Mammary epithelial cell (primary cell): Measurements from ENCODE around the gene OMD.

Experiments
- EZH2 ChIP-seq: IDR thresholded peaks from 2 replicates; pipeline ENCODE4 v1.6.1; 2012; ENCODE audit warnings: low read length, inconsistent platforms, borderline replicate concordance
- TF ChIP-seq, protein P1 (sequence below), 2 donors: IDR thresholded peaks in 1 of 2; conservative IDR thresholded peaks in 1 of 2; 2 replicates each; pipeline ENCODE4 v1.5.1; 2011 to 2012; ENCODE audit warnings: inconsistent platforms in 2 of 2, low read length in 2 of 2, mild to moderate bottlenecking in 2 of 2, control low read depth in 1 of 2, low read depth in 1 of 2; ENCODE audit not compliant: insufficient read depth in 1 of 2; ENCODE audit errors: extremely low read depth in 1 of 2

DNA sequence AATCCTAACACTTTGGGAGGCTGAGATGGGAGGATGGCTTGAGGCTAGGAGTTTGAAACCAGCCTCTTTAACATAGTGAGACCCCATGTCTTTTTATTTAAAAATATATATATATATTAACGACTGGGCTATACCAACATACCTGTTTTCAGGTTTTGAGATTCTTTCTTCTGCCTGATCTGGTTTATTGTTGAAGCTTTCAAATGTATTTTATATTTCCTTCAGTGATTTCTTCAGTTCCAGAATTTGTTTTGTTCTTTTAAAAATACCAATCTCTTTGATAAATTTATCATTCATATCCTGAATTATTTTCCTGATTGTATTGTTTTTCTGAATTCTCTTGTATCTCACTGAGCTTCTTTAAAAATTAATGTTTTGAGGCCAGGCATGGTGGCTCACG, 51.1 kb downstream of the OMD start:
- TF ChIP-seq, protein P1, sequence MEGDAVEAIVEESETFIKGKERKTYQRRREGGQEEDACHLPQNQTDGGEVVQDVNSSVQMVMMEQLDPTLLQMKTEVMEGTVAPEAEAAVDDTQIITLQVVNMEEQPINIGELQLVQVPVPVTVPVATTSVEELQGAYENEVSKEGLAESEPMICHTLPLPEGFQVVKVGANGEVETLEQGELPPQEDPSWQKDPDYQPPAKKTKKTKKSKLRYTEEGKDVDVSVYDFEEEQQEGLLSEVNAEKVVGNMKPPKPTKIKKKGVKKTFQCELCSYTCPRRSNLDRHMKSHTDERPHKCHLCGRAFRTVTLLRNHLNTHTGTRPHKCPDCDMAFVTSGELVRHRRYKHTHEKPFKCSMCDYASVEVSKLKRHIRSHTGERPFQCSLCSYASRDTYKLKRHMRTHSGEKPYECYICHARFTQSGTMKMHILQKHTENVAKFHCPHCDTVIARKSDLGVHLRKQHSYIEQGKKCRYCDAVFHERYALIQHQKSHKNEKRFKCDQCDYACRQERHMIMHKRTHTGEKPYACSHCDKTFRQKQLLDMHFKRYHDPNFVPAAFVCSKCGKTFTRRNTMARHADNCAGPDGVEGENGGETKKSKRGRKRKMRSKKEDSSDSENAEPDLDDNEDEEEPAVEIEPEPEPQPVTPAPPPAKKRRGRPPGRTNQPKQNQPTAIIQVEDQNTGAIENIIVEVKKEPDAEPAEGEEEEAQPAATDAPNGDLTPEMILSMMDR (conservative IDR thresholded peaks at IDR 0.05 in 1 of 2, IDR thresholded peaks at IDR 0.05 in 1 of 2; ENCODE audit: extremely low read depth in 1 of 2, insufficient read depth in 1 of 2, low read depth in 1 of 2, low read length in 2 of 2) = no peak
- no peak for TF ChIP-seq EZH2
